ENCODE results near the gene CLCN4. TPM values are rescaled to one million over a fixed set of nuclear protein-coding genes. Genes with fewer than 3 reads are reported as not detected.

The CLCN4 gene
- total and polyA plus RNA-seq, 10 of the 15 experiments (the other 5 are each of a cell fraction or from before 2014, with no cell fraction given) = 0.90 to 6.9 (median 2.9) TPM

DNA sequence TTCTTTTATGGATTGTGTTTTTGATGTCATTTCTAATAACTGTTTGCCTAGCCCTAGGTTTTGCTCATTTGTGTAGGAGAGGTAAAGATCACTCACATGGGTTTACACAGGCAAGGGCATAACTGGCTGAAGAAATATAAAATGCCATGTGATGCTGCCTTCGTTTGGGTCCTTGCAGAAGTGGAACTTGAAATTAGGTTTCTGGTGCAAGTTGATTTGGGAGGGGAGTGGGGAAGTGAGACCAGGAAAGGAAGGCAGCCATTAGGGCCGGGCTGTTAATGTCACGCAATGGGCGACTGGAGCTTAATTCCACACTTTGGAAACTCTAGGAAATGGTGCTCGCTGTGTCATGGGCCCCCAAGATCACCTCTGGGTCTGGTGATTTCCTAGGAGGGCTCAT lies 14.5 kb downstream of the CLCN4 start:
- Histone ChIP-seq H3K4me2 (ENCODE audit: control insufficient read depth, insufficient read depth) (no peak overlapping the region), H3K9ac (ENCODE audit: control insufficient read depth, insufficient read depth, low read length) (no peak overlapping the region), H2AFZ (ENCODE audit: control insufficient read depth, low read depth, low read length) (no peak overlapping the region), H4K20me1 (ENCODE audit: control insufficient read depth, insufficient read depth) (no peaks in the 10 kb centered on the region), H3K27me3 (replicated peaks in 1 of 2; ENCODE audit: control insufficient read depth in 2 of 2, insufficient read depth in 2 of 2, low read length in 1 of 2) (0 out of 4 replicates have a peak, but pooled peaks cover 0 to 2% of the 10 kb centered on the region in 2 experiments), H3K36me3 (ENCODE audit: control insufficient read depth in 2 of 2, insufficient read depth in 2 of 2, low read length in 1 of 2) (no peaks in the 10 kb centered on the region), H3K9me3 (replicated peaks; ENCODE audit: control insufficient read depth, insufficient read depth, low read length) (no peaks in the 10 kb centered on the region), H3K4me3 (no peak overlapping the region), H3K79me2 (ENCODE audit: control insufficient read depth, insufficient read depth, low read length) (no peaks in the 10 kb centered on the region), H3K27ac (ENCODE audit: control insufficient read depth, insufficient read depth) (no peak overlapping the region), H3K4me1 (ENCODE audit: control insufficient read depth, insufficient read depth, low read length) (peaks cover 14% of the 10 kb centered on the region)
- TF ChIP-seq SPI1 (IDR thresholded peaks at IDR 0.05; ENCODE audit: borderline replicate concordance, insufficient read depth, low read depth, low read length) = peak; percentile 2; the same call in 1 of the 2 replicates
- TF ChIP-seq KAT2A (conservative IDR thresholded peaks at IDR 0.05; ENCODE audit: control insufficient read depth, low read depth, low read length) = no peak
- ChIA-PET RAD21 (ENCODE audit: unreplicated experiment) (interaction anchor here (1.0 to 1.7 kb wide), 2 partner anchors 19 to 50 kb away, joined by 3 to 4 read pairs; no protein-coding TSS in a partner anchor), CTCF (interaction anchor here (1.7 kb wide), 1 partner anchor 19 kb away, joined by 8 read pairs; no protein-coding TSS in a partner anchor), SMC1A (ENCODE audit: uncharacterized antibody, unreplicated experiment) (no interaction called here), POLR2A (no interaction called here)
- in situ Hi-C loops (cut with MboI) = no loop called here
- intact Hi-C loops (cut with micrococcal nuclease; ENCODE audit: unreplicated experiment) = no loop called here
- 48% methylated on average over 5 of the region's 5 CpGs for WGBS (ENCODE audit: insufficient coverage, insufficient replicate concordance, low lambda C conversion rate, missing lambda C conversion rate)
- DNase-seq (ENCODE audit: low read depth, low spot score) (no peak), ATAC-seq (no peak), FAIRE-seq (no peak)
- BruUV-seq (replicated peaks) = no TSS peak

DNA sequence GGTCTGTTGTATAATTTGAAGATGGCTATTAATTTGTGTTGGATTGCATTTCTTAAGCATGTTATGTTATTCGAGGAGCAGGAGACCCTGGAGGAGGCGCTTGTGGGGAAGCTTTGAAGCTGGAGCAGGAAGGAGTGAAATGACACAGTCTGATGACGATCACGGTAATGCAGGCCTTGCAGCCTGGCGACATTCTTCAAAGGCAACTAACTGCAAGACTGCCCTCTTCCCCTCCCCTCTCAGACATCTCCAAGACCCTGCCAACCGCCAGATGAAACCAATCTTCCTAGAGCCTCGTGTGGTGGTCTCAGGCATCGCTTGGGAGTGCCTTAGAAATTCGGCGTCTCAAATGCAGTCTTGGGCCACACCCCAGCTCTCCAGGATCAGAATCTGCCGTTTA lies 16.1 kb downstream of the CLCN4 start:
- no peak overlapping the region for H3K9ac ChIP-seq (ENCODE audit: control insufficient read depth, insufficient read depth, low read length)
- ChIA-PET POLR2A (no interaction called here), RAD21 (ENCODE audit: unreplicated experiment) (no interaction called here), SMC1A (ENCODE audit: uncharacterized antibody, unreplicated experiment) (interaction anchor here (1.6 kb wide), 1 partner anchor 53 kb away, joined by 5 read pairs; no protein-coding TSS in a partner anchor), CTCF (no interaction called here)
- peak; percentile 9; the same call in 1 of the 3 replicates for ATAC-seq
- no peak for DNase-seq (ENCODE audit: low read depth, low spot score)
- H3K27ac ChIP-seq (ENCODE audit: control insufficient read depth, insufficient read depth) = no peak overlapping the region
- in situ Hi-C loops (cut with MboI) = no loop called here
- no peak overlapping the region for H3K4me3 ChIP-seq
- intact Hi-C loops (cut with micrococcal nuclease; ENCODE audit: unreplicated experiment) = no loop called here
- H3K9me3 ChIP-seq (replicated peaks; ENCODE audit: control insufficient read depth, insufficient read depth, low read length) = no peaks in the 10 kb centered on the region
- no peak overlapping the region for H3K4me2 ChIP-seq (ENCODE audit: control insufficient read depth, insufficient read depth)
- no peaks in the 10 kb centered on the region for H3K36me3 ChIP-seq (ENCODE audit: control insufficient read depth in 2 of 2, insufficient read depth in 2 of 2, low read length in 1 of 2)
- no TSS peak for BruUV-seq (replicated peaks)
- no peak for FAIRE-seq
- H3K4me1 ChIP-seq (ENCODE audit: control insufficient read depth, insufficient read depth, low read length) = peaks cover 1% of the 10 kb centered on the region
- H4K20me1 ChIP-seq (ENCODE audit: control insufficient read depth, insufficient read depth) = no peaks in the 10 kb centered on the region
- 25% methylated on average over 11 of the region's 11 CpGs for WGBS (ENCODE audit: insufficient coverage, insufficient replicate concordance, low lambda C conversion rate, missing lambda C conversion rate)
- H2AFZ ChIP-seq (ENCODE audit: control insufficient read depth, low read depth, low read length) = no peak overlapping the region
- H3K79me2 ChIP-seq (ENCODE audit: control insufficient read depth, insufficient read depth, low read length) = no peaks in the 10 kb centered on the region
- H3K27me3 ChIP-seq (replicated peaks in 1 of 2; ENCODE audit: control insufficient read depth in 2 of 2, insufficient read depth in 2 of 2, low read length in 1 of 2) = peaks cover 0 to 2% of the 10 kb centered on the region in 2 experiments; a peak in 1 of 4 replicates
- TF ChIP-seq, protein P1, sequence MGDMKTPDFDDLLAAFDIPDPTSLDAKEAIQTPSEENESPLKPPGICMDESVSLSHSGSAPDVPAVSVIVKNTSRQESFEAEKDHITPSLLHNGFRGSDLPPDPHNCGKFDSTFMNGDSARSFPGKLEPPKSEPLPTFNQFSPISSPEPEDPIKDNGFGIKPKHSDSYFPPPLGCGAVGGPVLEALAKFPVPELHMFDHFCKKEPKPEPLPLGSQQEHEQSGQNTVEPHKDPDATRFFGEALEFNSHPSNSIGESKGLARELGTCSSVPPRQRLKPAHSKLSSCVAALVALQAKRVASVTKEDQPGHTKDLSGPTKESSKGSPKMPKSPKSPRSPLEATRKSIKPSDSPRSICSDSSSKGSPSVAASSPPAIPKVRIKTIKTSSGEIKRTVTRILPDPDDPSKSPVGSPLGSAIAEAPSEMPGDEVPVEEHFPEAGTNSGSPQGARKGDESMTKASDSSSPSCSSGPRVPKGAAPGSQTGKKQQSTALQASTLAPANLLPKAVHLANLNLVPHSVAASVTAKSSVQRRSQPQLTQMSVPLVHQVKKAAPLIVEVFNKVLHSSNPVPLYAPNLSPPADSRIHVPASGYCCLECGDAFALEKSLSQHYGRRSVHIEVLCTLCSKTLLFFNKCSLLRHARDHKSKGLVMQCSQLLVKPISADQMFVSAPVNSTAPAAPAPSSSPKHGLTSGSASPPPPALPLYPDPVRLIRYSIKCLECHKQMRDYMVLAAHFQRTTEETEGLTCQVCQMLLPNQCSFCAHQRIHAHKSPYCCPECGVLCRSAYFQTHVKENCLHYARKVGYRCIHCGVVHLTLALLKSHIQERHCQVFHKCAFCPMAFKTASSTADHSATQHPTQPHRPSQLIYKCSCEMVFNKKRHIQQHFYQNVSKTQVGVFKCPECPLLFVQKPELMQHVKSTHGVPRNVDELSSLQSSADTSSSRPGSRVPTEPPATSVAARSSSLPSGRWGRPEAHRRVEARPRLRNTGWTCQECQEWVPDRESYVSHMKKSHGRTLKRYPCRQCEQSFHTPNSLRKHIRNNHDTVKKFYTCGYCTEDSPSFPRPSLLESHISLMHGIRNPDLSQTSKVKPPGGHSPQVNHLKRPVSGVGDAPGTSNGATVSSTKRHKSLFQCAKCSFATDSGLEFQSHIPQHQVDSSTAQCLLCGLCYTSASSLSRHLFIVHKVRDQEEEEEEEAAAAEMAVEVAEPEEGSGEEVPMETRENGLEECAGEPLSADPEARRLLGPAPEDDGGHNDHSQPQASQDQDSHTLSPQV (IDR thresholded peaks at IDR 0.05) = no peak
- no peak for TF ChIP-seq SMARCA5 (IDR thresholded peaks at IDR 0.05)
- no peak for TF ChIP-seq NFYA (IDR thresholded peaks at IDR 0.05; ENCODE audit: borderline replicate concordance, low read depth, low read length)
- TF ChIP-seq CBX3 (IDR thresholded peaks at IDR 0.05; ENCODE audit: borderline replicate concordance, low read depth) = no peak
- TF ChIP-seq ZNF217 (IDR thresholded peaks at IDR 0.05) = no peak
- TF ChIP-seq, protein P2, sequence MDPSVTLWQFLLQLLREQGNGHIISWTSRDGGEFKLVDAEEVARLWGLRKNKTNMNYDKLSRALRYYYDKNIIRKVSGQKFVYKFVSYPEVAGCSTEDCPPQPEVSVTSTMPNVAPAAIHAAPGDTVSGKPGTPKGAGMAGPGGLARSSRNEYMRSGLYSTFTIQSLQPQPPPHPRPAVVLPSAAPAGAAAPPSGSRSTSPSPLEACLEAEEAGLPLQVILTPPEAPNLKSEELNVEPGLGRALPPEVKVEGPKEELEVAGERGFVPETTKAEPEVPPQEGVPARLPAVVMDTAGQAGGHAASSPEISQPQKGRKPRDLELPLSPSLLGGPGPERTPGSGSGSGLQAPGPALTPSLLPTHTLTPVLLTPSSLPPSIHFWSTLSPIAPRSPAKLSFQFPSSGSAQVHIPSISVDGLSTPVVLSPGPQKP (IDR thresholded peaks at IDR 0.05; ENCODE audit: low read depth, low read length) = no peak
- no peak for TF ChIP-seq ATF7 (IDR thresholded peaks at IDR 0.05; ENCODE audit: low read depth)
- TF ChIP-seq JUND (IDR thresholded peaks at IDR 0.05; ENCODE audit: low read depth, low read length) = no peak
- TF ChIP-seq, protein P3, sequence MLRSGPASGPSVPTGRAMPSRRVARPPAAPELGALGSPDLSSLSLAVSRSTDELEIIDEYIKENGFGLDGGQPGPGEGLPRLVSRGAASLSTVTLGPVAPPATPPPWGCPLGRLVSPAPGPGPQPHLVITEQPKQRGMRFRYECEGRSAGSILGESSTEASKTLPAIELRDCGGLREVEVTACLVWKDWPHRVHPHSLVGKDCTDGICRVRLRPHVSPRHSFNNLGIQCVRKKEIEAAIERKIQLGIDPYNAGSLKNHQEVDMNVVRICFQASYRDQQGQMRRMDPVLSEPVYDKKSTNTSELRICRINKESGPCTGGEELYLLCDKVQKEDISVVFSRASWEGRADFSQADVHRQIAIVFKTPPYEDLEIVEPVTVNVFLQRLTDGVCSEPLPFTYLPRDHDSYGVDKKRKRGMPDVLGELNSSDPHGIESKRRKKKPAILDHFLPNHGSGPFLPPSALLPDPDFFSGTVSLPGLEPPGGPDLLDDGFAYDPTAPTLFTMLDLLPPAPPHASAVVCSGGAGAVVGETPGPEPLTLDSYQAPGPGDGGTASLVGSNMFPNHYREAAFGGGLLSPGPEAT (IDR thresholded peaks at IDR 0.05; ENCODE audit: low read depth) = no peak

Measured in GM12878 (cell line).